T-helper 1 cell (primary cell): ENCODE data around the gene DDI1.

ENCODE experiments used
- DNase-seq, 5 donors: peaks; one replicate each; pipeline ENCODE4 v3.0.0-alpha.2; 2012 to 2020

The DDI1 gene

DNA sequence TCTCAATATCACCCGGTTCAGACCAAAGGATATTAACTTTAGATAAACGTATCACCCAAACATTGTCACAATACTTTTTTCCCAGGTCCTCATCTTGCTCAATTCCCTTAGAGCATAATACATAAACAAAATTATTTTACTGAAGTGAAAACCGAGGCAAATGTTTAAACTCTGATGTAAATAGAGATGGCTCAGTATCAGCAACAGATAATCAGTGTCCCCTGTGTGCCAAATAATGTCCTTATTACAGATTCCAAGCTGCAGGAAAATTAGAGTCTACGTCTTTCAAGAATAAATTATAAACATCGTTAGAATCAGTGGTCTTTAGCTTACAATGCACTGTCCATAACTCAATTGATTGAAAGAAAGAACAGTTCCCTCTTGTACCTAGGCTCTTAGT is 50.2 kb downstream of the DDI1 start:
- no peak for DNase-seq
